Measurements from ENCODE around the gene SMU1. TPM values are rescaled to one million over a fixed set of nuclear protein-coding genes. Genes with fewer than 3 reads are reported as not detected.
"Not testable (repeated sequence)": the region's sequence is repeated elsewhere in the genome, so short reads cannot be mapped to it uniquely, and the experiment has no call there.

SMU1 gene
- total RNA-seq, 3 donors from 2014 or later, result 15.5 to 23.6 (median 17.1) TPM

GRCh38 chr9:33011831-33012230 lies 64.6 kb downstream of the SMU1 start:
- no peak overlapping the region for H3K4me3 ChIP-seq
- no peaks in the 10 kb centered on the region for H3K9me3 ChIP-seq
- H3K4me1 ChIP-seq (ENCODE audit: low read depth), result no peaks in the 10 kb centered on the region
- intact Hi-C loops (cut with DNase I, micrococcal nuclease), result no loop called here
- no peaks in the 10 kb centered on the region for H3K36me3 ChIP-seq (ENCODE audit: low read depth)
- no peak for DNase-seq
- no peak for TF ChIP-seq CTCF (IDR thresholded peaks at IDR 0.05)
- no peak for ATAC-seq

GRCh38 chr9:33007755-33008154 lies 68.7 kb downstream of the SMU1 start:
- Histone ChIP-seq H3K9me3 (no peaks in the 10 kb centered on the region), H3K36me3 (ENCODE audit: low read depth) (no peaks in the 10 kb centered on the region), H3K4me3 (no peak overlapping the region), H3K4me1 (ENCODE audit: low read depth) (no peaks in the 10 kb centered on the region)
- ATAC-seq, result no peak
- no peak for TF ChIP-seq CTCF (IDR thresholded peaks at IDR 0.05)
- intact Hi-C loops (cut with DNase I, micrococcal nuclease), result no loop called here
- no peak for DNase-seq

- H3K9me3 ChIP-seq; intact Hi-C loops (cut with DNase I, micrococcal nuclease); H3K4me3 ChIP-seq; ATAC-seq; H3K36me3 ChIP-seq (ENCODE audit: low read depth); DNase-seq; H3K4me1 ChIP-seq (ENCODE audit: low read depth): not testable (repeated sequence)
Observed at GRCh38 chr9:33005335-33005734, 71.1 kb downstream of the SMU1 start.

- H3K9me3 ChIP-seq; H3K36me3 ChIP-seq (ENCODE audit: low read depth); intact Hi-C loops (cut with DNase I, micrococcal nuclease); DNase-seq: not testable (repeated sequence)
- peak overlapping the region; percentile 44 for H3K4me3 ChIP-seq
- ATAC-seq, result peak; percentile 23
- peaks cover 10% of the 10 kb centered on the region for H3K4me1 ChIP-seq (ENCODE audit: low read depth)
Observed at GRCh38 chr9:33000682-33001055, 75.8 kb downstream of the SMU1 start.

GRCh38 chr9:32992595-32993238 lies 83.8 kb downstream of the SMU1 start:
- intact Hi-C loops (cut with DNase I, micrococcal nuclease), result no loop called here
- H3K4me3 ChIP-seq, result no peak overlapping the region
- DNase-seq (no peak), ATAC-seq (no peak)
- H3K9me3 ChIP-seq, result no peaks in the 10 kb centered on the region
- no peaks in the 10 kb centered on the region for H3K36me3 ChIP-seq (ENCODE audit: low read depth)
- no peaks in the 10 kb centered on the region for H3K4me1 ChIP-seq (ENCODE audit: low read depth)
- TF ChIP-seq CTCF (IDR thresholded peaks at IDR 0.05), result no peak

GRCh38 chr9:32991897-32992594 lies 84.4 kb downstream of the SMU1 start:
- H3K36me3 ChIP-seq (ENCODE audit: low read depth), result peaks cover 2% of the 10 kb centered on the region
- H3K9me3 ChIP-seq, result no peaks in the 10 kb centered on the region
- TF ChIP-seq CTCF (IDR thresholded peaks at IDR 0.05), result no peak
- DNase-seq (no peak), ATAC-seq (no peak)
- no peak overlapping the region for H3K4me3 ChIP-seq
- H3K4me1 ChIP-seq (ENCODE audit: low read depth), result no peaks in the 10 kb centered on the region
- intact Hi-C loops (cut with DNase I, micrococcal nuclease), result no loop called here

Other genes with a start within 250 kb of the SMU1 start
- gene APTX, start 75.0 kb downstream of the SMU1 start, total RNA-seq, result 10 to 100 TPM; 23.4 to 28.3 (median 27.5) TPM
- 100 to 1,000 TPM in 1 of 3 donors, 10 to 100 TPM in 2; 47.3 to 122 (median 74.4) TPM for gene DNAJA1, start 51.4 kb downstream of the SMU1 start, total RNA-seq
- gene B4GALT1, start 90.7 kb upstream of the SMU1 start, total RNA-seq, result 100 to 1,000 TPM in 2 of 3 donors, 10 to 100 TPM in 1; 66.0 to 203 (median 103) TPM
- 10 to 100 TPM; 13.2 to 85.2 (median 33.3) TPM for gene SPINK4, start 163.5 kb upstream of the SMU1 start, total RNA-seq
- 100 to 1,000 TPM; 120 to 155 (median 153) TPM for gene BAG1, start 188.0 kb upstream of the SMU1 start, total RNA-seq
- 10 to 100 TPM; 72.2 to 98.1 (median 84.3) TPM for gene CHMP5, start 188.4 kb upstream of the SMU1 start, total RNA-seq
- gene NFX1, start 213.8 kb upstream of the SMU1 start, total RNA-seq, result 10 to 100 TPM; 35.9 to 44.4 (median 39.5) TPM